SK-N-SH treated with all-trans-retinoic acid at 6 μM for 48 hours (cell line): Measurements from ENCODE around the gene WFIKKN2.

Experiments
- ATAC-seq: fragments of 200-7000 bp; cut with Tn5 transposase; 3 replicates; pipeline ENCODE4 v1.9.1; 2020; ENCODE audit warnings: mild to moderate bottlenecking, moderate library complexity
- ARNTL ChIP-seq: fragments of 450-650 bp; formaldehyde crosslinking; IDR thresholded peaks from 2 replicates; pipeline ENCODE4 v1.5.0; 2020; ENCODE audit warnings: low read depth, mild to moderate bottlenecking, moderate library complexity, borderline replicate concordance
- BACH2 ChIP-seq: fragments of 250-450 bp; sonication (Bioruptor Pico); IDR thresholded peaks from 2 replicates; pipeline ENCODE4 v1.9.0; 2021; ENCODE audit warnings: mild to moderate bottlenecking, borderline replicate concordance
- CSDC2 ChIP-seq: fragments of 250-450 bp; sonication (Bioruptor Pico); IDR thresholded peaks from 2 replicates; pipeline ENCODE4 v1.5.0; 2020; ENCODE audit warnings: mild to moderate bottlenecking, moderate library complexity
- CSRNP3 ChIP-seq: fragments of 250-450 bp; sonication (Bioruptor Pico); IDR thresholded peaks from 2 replicates; pipeline ENCODE4 v1.5.1; 2021; ENCODE audit warnings: mild to moderate bottlenecking, moderate library complexity
- ESRRG ChIP-seq: fragments of 250-450 bp; sonication (Bioruptor Pico); IDR thresholded peaks from 2 replicates; pipeline ENCODE4 v1.6.1; 2021; ENCODE audit warnings: mild to moderate bottlenecking
- GLIS3 ChIP-seq: fragments of 250-450 bp; sonication (Bioruptor Pico); IDR thresholded peaks from 2 replicates; pipeline ENCODE4 v1.5.0; 2020; ENCODE audit warnings: mild to moderate bottlenecking, moderate library complexity
- ISL1 ChIP-seq: fragments of 250-450 bp; sonication (Bioruptor Pico); IDR thresholded peaks from 2 replicates; pipeline ENCODE4 v2.1.2; 2022; ENCODE audit warnings: mild to moderate bottlenecking, moderate library complexity
- OSR1 ChIP-seq: fragments of 250-450 bp; sonication (Bioruptor Pico); IDR thresholded peaks from 2 replicates; pipeline ENCODE4 v1.8.0; 2022; ENCODE audit warnings: moderate library complexity, mild to moderate bottlenecking, inconsistent platforms
- PATZ1 ChIP-seq: fragments of 250-450 bp; sonication (Bioruptor Pico); IDR thresholded peaks from 2 replicates; pipeline ENCODE4 v1.8.0; 2020; ENCODE audit warnings: mild to moderate bottlenecking, moderate library complexity, borderline replicate concordance
- PPARA ChIP-seq: fragments of 250-450 bp; sonication (Bioruptor Pico); IDR thresholded peaks from 2 replicates; pipeline ENCODE4 v1.5.0; 2020; ENCODE audit warnings: mild to moderate bottlenecking, borderline replicate concordance
- RARB ChIP-seq: fragments of 250-450 bp; sonication (Bioruptor Pico); IDR thresholded peaks from 2 replicates; pipeline ENCODE4 v1.8.0; 2021; ENCODE audit warnings: mild to moderate bottlenecking, moderate library complexity
- SNAI2 ChIP-seq: fragments of 250-450 bp; sonication (Bioruptor Pico); IDR thresholded peaks from 2 replicates; pipeline ENCODE4 v1.5.0; 2020; ENCODE audit warnings: mild to moderate bottlenecking, moderate library complexity
- ZC3H10 ChIP-seq: fragments of 250-450 bp; sonication (Bioruptor Pico); IDR thresholded peaks from 2 replicates; pipeline ENCODE4 v1.5.1; 2021; ENCODE audit warnings: mild to moderate bottlenecking, moderate library complexity
- ZFP3 ChIP-seq: fragments of 250-450 bp; sonication (Bioruptor Pico); IDR thresholded peaks from 2 replicates; pipeline ENCODE4 v1.5.0; 2020; ENCODE audit warnings: mild to moderate bottlenecking, moderate library complexity
- ZFP30 ChIP-seq: fragments of 450-650 bp; formaldehyde crosslinking; IDR thresholded peaks from 2 replicates; pipeline ENCODE4 v1.5.0; 2022; ENCODE audit warnings: mild to moderate bottlenecking, moderate library complexity
- ZNF565 ChIP-seq: fragments of 450-650 bp; formaldehyde crosslinking; conservative IDR thresholded peaks from 2 replicates; pipeline ENCODE4 v1.5.0; 2020; ENCODE audit warnings: low read depth, mild to moderate bottlenecking, moderate library complexity
- ZNF70 ChIP-seq: fragments of 450-650 bp; formaldehyde crosslinking; IDR thresholded peaks from 2 replicates; pipeline ENCODE4 v1.5.0; 2020; ENCODE audit warnings: mild to moderate bottlenecking, moderate library complexity
- ZNF8 ChIP-seq: fragments of 450-650 bp; formaldehyde crosslinking; IDR thresholded peaks from 2 replicates; pipeline ENCODE4 v1.5.0; 2020; ENCODE audit warnings: mild to moderate bottlenecking, moderate library complexity
- TF ChIP-seq, protein P1 (sequence below): fragments of 250-450 bp; sonication (Bioruptor Pico); IDR thresholded peaks from 2 replicates; pipeline ENCODE4 v1.5.1; 2020; ENCODE audit warnings: low read depth, mild to moderate bottlenecking, moderate library complexity
- TF ChIP-seq, protein P2 (sequence below): fragments of 250-450 bp; sonication (Bioruptor Pico); IDR thresholded peaks from 2 replicates; pipeline ENCODE4 v1.8.0; 2021; ENCODE audit warnings: low read depth, mild to moderate bottlenecking, moderate library complexity, borderline replicate concordance
- TF ChIP-seq, protein P3 (sequence below): fragments of 250-450 bp; sonication (Bioruptor Pico); IDR thresholded peaks from 2 replicates; pipeline ENCODE4 v1.5.0; 2020; ENCODE audit warnings: mild to moderate bottlenecking, moderate library complexity

The WFIKKN2 gene

GRCh38 chr17:50822550-50822949 lies 12.8 kb upstream of the WFIKKN2 start:
- no peak for TF ChIP-seq ARNTL (CRISPR knock-in tag)
- TF ChIP-seq ZFP3 (CRISPR knock-in tag), result no peak
- TF ChIP-seq, protein P1, sequence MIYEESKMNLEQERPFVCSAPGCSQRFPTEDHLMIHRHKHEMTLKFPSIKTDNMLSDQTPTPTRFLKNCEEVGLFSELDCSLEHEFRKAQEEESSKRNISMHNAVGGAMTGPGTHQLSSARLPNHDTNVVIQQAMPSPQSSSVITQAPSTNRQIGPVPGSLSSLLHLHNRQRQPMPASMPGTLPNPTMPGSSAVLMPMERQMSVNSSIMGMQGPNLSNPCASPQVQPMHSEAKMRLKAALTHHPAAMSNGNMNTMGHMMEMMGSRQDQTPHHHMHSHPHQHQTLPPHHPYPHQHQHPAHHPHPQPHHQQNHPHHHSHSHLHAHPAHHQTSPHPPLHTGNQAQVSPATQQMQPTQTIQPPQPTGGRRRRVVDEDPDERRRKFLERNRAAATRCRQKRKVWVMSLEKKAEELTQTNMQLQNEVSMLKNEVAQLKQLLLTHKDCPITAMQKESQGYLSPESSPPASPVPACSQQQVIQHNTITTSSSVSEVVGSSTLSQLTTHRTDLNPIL (CRISPR knock-in tag), result no peak
- TF ChIP-seq ZNF8, result no peak
- no peak for TF ChIP-seq ESRRG (CRISPR knock-in tag)
- TF ChIP-seq, protein P2, sequence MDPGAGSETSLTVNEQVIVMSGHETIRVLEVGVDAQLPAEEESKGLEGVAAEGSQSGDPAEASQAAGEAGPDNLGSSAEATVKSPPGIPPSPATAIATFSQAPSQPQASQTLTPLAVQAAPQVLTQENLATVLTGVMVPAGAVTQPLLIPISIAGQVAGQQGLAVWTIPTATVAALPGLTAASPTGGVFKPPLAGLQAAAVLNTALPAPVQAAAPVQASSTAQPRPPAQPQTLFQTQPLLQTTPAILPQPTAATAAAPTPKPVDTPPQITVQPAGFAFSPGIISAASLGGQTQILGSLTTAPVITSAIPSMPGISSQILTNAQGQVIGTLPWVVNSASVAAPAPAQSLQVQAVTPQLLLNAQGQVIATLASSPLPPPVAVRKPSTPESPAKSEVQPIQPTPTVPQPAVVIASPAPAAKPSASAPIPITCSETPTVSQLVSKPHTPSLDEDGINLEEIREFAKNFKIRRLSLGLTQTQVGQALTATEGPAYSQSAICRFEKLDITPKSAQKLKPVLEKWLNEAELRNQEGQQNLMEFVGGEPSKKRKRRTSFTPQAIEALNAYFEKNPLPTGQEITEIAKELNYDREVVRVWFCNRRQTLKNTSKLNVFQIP (CRISPR knock-in tag), result no peak
- no peak for TF ChIP-seq ZC3H10 (CRISPR knock-in tag)
- no peak for TF ChIP-seq CSDC2 (CRISPR knock-in tag)
- no peak for TF ChIP-seq GLIS3
- TF ChIP-seq ZNF565, result no peak
- TF ChIP-seq PATZ1 (CRISPR knock-in tag), result no peak
- TF ChIP-seq, protein P3, sequence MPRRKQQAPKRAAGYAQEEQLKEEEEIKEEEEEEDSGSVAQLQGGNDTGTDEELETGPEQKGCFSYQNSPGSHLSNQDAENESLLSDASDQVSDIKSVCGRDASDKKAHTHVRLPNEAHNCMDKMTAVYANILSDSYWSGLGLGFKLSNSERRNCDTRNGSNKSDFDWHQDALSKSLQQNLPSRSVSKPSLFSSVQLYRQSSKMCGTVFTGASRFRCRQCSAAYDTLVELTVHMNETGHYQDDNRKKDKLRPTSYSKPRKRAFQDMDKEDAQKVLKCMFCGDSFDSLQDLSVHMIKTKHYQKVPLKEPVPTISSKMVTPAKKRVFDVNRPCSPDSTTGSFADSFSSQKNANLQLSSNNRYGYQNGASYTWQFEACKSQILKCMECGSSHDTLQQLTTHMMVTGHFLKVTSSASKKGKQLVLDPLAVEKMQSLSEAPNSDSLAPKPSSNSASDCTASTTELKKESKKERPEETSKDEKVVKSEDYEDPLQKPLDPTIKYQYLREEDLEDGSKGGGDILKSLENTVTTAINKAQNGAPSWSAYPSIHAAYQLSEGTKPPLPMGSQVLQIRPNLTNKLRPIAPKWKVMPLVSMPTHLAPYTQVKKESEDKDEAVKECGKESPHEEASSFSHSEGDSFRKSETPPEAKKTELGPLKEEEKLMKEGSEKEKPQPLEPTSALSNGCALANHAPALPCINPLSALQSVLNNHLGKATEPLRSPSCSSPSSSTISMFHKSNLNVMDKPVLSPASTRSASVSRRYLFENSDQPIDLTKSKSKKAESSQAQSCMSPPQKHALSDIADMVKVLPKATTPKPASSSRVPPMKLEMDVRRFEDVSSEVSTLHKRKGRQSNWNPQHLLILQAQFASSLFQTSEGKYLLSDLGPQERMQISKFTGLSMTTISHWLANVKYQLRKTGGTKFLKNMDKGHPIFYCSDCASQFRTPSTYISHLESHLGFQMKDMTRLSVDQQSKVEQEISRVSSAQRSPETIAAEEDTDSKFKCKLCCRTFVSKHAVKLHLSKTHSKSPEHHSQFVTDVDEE (CRISPR knock-in tag), result no peak
- no peak for TF ChIP-seq CSRNP3 (CRISPR knock-in tag)
- no peak for TF ChIP-seq PPARA (CRISPR knock-in tag)
- no peak for TF ChIP-seq ZNF70 (CRISPR knock-in tag)
- no peak for TF ChIP-seq SNAI2 (CRISPR knock-in tag)
- TF ChIP-seq RARB (CRISPR knock-in tag), result no peak
- TF ChIP-seq ZFP30 (CRISPR knock-in tag), result no peak
- no peak for TF ChIP-seq OSR1
- TF ChIP-seq BACH2, result no peak
- ATAC-seq, result no peak

DNA sequence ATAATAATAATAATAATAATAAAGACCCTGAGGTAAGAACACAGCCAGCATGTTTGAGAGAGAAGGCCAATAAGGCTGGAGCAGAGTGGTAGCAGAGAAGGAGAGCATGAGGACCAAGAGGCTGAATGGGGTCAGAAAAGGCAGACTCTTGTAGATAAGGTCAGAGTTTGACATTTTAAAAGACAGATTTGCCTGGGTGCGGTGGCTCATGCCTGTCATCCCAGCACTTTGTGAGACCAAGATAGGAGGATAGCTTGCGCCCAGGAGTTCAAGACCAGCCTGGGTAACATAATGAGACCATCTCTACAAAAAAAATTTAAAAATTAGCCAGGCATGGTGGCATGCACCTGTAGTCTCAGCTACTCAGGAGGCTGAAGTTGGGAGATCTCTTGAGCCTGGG lies 11.0 kb upstream of the WFIKKN2 start:
- TF ChIP-seq PATZ1 (CRISPR knock-in tag), result no peak
- ATAC-seq, result no peak

GRCh38 chr17:50825188-50825587 lies 10.2 kb upstream of the WFIKKN2 start:
- no peak for ATAC-seq
- TF ChIP-seq, protein P2 (CRISPR knock-in tag), result no peak
- no peak for TF ChIP-seq ISL1 (CRISPR knock-in tag)
- TF ChIP-seq ARNTL (CRISPR knock-in tag), result no peak
- TF ChIP-seq ZNF565, result no peak
- TF ChIP-seq PATZ1 (CRISPR knock-in tag), result no peak
- no peak for TF ChIP-seq SNAI2 (CRISPR knock-in tag)
- no peak for TF ChIP-seq CSRNP3 (CRISPR knock-in tag)
- TF ChIP-seq ZFP3 (CRISPR knock-in tag), result no peak
